Stimulated activated CD8-positive, alpha-beta memory T cell treated with anti-CD3 and anti-CD28 coated beads, Interleukin-15, amount 100 ng/mL, for 24 hours (primary cell): ENCODE data around the gene NCAPD3.
"Not testable (repeated sequence)": the region's sequence is repeated elsewhere in the genome, so short reads cannot be mapped to it uniquely, and the experiment has no call there.

ENCODE experiments used
- DNase-seq: peaks from one replicate; pipeline ENCODE4 v3.0.0-alpha.2; 2020; ENCODE audit warnings: low read depth

Gene NCAPD3, protein sequence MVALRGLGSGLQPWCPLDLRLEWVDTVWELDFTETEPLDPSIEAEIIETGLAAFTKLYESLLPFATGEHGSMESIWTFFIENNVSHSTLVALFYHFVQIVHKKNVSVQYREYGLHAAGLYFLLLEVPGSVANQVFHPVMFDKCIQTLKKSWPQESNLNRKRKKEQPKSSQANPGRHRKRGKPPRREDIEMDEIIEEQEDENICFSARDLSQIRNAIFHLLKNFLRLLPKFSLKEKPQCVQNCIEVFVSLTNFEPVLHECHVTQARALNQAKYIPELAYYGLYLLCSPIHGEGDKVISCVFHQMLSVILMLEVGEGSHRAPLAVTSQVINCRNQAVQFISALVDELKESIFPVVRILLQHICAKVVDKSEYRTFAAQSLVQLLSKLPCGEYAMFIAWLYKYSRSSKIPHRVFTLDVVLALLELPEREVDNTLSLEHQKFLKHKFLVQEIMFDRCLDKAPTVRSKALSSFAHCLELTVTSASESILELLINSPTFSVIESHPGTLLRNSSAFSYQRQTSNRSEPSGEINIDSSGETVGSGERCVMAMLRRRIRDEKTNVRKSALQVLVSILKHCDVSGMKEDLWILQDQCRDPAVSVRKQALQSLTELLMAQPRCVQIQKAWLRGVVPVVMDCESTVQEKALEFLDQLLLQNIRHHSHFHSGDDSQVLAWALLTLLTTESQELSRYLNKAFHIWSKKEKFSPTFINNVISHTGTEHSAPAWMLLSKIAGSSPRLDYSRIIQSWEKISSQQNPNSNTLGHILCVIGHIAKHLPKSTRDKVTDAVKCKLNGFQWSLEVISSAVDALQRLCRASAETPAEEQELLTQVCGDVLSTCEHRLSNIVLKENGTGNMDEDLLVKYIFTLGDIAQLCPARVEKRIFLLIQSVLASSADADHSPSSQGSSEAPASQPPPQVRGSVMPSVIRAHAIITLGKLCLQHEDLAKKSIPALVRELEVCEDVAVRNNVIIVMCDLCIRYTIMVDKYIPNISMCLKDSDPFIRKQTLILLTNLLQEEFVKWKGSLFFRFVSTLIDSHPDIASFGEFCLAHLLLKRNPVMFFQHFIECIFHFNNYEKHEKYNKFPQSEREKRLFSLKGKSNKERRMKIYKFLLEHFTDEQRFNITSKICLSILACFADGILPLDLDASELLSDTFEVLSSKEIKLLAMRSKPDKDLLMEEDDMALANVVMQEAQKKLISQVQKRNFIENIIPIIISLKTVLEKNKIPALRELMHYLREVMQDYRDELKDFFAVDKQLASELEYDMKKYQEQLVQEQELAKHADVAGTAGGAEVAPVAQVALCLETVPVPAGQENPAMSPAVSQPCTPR (N-terminal part only)

DNA sequence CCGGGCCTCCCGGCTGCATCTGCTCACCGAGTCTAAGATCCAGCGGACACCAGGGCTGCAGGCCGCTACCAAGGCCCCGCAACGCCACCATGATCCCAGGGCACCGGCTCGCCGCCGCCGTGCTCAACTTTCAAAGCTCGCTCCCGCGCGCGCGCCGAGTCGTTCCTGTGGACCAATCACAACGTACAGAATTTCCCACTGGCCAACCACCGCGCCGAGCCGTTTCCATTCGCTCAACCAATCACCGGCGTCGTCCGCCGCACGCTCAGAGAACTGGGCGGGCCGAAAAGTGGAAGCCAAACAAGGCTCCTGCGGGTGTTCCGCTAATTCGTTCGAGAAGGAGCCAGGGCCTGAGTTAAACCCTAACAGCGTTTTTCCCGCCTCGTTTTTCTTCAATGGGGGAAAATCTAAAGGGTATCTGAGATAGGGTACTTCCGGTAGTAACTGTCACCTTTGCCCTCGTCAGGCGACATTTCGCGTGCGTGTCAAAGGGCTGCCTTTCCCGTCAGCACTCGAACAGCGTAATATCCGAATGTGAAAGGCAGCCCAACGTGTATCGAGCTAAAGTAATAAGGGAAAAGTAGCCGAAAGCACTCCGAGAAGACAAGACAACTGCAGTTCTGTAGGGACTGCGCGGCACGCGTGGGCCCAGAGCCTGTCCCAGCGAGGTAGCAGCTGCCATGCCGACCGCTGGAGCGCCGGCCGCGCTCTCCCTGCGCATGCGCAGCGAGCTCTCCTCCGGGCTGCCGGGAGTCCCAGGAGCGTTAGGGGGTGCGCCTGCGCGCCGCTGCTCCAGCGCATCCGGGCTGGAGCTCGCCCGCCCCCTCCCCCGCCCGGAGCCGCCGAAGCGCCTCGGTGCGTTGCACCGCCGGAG is at the start of gene NCAPD3, which contains the start of gene VPS26B:
NCAPD3 (minus strand) TSS at position 132 of the 874 bp plus-strand sequence; CDS start at position 91, 41 bp downstream.
VPS26B (plus strand) TSS at position 836 of the 874 bp plus-strand sequence. CDS start 452 bp downstream, outside the sequence.
- peak; percentile 89 for DNase-seq

DNA sequence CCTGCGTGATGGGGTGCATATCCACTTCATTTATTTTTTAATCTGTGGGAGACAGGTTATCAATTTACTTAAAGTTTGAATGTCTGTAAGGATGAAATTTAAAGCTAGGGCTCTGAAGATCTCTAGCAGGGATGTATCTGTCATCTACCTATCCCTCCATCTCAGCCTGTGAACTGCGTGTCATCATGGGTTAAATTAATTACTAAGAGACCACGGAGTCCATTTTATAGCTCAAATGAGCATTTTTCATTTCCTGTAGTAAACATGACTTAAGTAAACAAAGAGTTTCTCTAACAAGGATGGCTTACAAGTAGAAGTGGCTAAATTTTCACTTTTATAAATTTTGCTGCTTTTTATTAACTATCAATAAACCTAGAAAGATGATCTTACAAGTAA is 49.5 kb upstream of the NCAPD3 start:
- DNase-seq: no peak

DNA sequence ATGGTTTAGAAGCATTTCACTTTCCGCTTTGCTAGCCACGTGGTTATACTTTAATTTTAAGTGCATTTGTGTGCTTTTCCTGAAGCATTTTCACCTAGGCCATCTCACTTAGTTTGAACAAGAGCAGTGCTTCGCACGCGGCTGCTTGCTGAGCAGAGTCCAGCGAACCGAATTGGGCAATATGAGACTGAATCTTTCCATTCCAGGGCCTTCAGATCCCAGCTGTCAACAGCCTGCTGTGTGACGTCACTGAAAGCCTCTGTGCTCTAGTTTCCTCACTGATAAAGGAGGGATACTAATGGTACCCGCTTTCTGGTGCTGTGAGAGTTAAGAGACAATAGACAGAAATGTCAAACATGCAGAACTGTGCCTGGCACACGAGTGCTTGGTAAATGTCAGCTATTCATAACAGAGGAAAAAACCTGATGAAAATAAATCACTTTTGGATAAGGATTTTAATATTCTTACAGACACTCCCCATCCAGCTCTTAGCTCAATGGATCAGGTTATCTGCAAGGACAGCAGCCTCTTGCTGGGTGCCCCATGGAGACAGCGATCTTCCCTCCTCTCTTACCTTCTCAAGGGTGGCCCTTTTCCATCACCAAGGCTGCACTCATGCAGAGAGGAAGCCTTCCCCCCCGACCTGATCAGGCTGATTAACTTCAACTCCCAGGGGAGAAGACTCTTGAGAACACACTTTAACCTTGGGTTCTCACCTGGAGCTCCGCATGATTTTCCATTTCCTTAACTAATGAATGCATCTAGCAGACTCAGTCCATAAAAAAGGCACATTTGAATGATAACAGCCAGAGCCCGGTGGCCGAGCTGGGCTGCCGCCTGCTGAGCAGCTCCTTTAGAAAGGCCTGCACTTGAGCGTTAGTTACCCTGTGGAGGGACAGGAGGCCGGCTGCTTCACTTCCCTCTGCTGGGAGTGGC is 48.9 kb upstream of the NCAPD3 start:
- DNase-seq: no peak

DNA sequence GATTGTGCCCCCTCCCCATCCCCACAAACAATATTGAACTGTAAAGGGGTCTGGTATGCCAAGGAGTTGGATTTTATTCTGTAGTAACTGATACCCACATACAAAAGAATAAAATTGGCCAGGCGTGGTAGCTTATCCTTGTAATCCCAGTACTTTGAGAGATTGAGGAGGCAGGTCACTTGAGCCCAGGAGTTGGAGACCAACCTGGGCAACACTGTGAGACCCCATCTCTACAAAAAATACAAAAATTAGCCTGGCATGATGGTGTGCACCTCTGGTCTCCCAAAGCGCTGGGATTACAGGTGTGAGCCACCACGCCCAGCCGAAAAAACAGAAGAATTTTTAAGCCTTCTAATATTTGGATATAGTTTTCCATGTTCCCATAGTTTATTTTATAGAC is 48.2 kb upstream of the NCAPD3 start:
- no peak for DNase-seq

DNA sequence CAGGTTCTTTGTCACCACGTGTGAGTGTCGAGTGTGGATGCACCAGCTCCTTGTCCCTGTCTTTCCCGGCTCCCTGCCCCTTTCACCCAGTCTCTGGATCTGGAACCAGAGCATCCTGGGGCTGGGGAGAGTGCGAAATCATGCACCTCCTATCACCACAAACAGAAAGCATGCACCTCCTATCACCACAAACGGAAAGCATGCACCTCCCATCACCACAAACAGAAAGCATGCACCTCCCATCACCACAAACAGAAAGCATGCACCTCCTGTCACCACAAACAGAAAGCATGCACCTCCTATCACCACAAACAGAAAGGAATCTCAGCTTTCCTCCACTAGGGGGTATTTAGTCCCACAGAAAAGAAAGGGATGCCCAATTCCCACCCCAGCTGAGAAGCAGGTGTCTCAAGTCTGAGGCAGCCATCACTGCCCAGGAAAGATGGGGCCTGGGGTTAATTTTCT is 46.5 kb upstream of the NCAPD3 start:
- no peak for DNase-seq

DNA sequence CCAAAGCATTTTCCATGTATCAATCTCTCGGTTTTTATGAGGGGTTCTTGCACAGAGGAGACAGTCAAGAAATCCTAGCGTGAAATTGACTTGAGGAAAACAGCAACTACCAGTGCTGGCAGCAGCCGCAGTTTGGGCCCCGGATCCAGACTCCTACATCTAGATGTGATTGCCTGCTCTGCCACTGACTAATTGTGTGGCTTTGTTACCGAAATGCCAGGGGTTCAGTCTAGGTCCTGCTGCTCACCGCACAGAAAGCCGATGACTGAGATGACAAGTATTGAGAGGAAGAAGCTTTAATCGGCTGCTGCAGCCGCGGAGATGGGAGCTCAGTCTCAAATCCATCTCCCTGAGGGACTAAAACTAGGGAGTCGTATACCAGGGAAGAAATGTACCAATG is 44.2 kb upstream of the NCAPD3 start:
- DNase-seq: no peak

DNA sequence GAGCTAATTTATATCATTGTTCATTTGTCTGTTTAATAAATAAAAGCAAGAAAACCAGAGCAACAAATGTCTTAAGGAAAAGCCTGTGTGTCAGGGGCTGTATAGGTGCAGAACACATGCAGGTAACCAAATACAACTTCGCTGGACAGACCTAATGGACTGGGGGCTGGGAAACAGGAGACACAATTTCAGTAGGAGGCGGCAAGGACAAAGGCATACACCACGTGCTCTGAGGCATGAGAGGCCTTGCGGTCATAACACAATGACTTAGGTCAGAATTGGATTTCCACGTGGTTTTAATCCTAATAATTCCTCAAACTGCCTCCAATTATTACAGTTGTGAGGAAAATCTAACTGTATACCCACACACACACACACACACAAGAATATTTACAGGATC is 43.7 kb upstream of the NCAPD3 start:
- no peak for DNase-seq

DNA sequence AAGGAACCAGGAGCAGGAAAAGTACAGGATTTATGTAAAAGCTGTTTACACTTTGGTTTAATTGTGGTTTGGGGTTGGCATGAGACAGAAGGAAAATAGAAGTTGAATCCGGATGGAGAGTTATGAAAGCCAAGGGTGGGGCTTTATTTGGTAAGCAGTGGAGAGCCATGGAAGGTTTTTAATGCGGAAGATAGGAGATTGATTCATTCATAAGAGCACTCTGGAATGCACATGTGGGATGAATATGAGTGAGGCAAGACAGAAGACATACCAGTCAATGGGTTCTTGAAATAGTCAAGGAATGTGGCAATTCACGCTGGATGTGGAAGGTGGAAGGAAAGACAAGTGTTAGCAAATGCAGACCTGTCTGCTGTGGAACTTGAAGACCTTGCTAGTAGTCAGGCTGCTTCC is 43.1 kb upstream of the NCAPD3 start:
- DNase-seq: no peak

DNA sequence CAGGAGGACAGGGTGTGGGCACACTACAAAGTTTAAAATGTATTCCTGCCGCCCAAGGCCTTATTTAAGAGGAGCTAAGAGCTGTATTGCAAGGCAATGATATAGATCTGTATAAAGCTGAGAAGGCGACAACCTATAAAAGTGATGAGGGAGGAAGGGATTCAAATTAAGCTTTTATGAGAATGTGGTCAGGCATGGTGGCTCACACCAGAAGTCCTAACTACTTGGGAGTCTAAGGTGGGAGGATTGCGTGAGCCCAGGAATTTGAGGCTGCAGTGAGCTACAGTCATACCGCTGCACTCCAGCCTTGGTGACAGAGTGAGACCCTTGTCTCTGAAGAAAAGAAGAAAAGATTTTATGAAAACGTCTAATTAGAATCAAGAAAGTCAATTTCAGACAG is 42.7 kb upstream of the NCAPD3 start:
- DNase-seq: no peak

DNA sequence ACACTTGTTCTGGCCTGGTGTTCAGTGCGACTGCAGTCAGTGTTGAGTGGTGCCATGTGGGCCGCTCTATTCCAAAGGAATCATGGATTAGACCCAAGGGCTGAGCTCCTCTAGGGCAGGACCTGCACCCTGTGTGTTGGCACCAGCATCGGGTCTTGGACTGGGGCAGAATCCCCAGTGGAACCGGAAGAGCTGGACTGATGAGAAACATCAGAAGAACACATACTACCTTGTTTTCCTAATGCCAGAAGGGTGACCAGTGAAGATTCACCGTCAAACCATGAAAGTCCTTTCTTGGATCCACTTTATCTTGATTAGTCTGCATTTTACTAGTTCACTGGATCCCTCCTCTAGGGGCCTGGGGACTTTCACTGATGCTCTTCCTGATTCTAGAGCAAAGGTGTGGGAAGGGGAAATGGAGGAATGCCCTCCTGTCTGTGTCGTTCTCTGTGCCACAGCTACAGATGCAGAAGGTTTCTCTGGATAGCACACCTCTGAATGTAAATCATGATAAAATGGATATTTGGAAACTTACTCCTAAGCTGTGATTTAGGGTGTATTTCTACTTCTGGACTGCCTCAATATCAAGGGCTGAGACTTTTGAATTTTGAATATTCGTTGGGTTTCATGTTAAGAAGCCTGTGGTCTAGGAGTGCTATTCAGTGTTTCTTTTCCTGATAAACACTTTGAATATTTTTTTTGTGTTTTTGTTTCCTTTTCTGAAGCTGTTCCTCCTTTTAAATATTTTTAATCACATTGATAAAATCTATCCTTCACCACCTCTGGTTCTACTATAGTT is 41.4 kb upstream of the NCAPD3 start:
- DNase-seq: no peak

DNA sequence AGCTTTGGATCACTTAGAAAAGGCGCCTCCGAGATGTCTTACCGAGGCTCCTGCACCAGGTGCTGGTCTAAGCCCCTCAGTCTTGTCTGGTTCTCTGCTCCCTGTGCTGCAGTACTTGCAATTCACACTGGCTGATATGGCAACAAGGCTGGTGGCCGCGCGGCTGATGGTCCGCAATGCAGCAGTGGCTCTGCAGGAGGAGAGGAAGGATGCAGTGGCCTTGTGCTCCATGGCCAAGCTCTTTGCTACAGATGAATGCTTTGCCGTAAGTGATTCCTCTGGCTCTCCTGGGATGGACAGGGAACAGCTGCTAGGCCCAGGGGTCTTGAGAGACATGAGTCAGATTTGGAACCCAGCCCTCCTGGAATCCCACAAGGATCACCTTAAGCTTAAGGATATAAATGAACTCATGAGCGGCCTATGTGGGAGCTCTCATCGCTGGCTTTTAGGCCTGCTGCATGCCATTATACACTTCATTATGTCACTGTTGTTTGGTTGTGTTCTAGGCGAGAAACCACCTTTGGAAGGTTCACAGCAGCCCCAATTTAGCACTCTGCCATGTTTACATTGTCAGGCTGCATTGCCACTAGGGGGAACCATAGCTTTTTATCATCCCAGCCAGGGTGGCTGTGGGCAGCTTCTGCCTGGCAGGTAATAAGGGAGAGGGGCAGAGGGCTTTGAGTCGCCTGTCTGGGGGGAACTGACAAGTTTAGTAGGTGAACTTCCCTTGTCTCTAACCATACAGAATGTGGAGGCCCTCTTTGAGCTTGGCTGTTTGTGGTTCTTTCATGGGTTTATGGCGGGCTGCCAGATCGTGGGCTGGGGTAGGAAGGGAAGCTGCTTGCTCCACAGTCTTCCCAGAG is 38.1 kb upstream of the NCAPD3 start:
- no peak for DNase-seq

DNA sequence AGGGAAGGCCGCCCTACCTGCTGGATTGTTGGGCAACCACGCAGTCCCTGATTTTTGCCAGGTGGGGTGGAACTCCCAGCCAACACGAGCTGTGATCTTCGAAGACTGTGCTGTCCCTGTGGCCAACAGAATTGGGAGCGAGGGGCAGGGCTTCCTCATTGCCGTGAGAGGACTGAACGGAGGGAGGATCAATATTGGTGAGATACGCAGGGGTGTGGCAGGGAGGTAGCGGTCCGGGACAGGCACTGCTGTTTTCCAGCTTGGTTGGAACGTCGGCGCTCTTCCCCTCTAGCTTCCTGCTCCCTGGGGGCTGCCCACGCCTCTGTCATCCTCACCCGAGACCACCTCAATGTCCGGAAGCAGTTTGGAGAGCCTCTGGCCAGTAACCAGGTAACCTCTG is 37.2 kb upstream of the NCAPD3 start:
- DNase-seq: no peak

DNA sequence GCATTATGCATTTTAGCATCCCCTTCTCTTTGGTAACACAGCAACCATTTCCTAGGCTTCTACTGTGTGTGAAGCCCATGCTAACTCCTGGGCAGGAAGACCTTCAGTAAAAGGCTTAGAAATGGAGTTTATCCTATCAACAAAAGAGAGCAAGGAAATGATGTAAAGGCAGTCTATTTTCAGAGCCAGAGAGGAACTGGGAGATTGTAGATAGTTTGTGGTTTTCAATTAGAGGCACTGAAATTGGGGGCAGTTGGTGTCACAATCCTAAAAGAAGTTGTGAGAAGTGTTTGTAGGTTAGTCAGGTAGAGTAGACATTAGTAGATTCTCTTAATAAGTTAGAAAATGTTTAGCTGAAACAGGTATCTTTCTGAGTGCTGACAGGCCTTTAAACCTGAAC is 36.7 kb upstream of the NCAPD3 start:
- DNase-seq: no peak

DNA sequence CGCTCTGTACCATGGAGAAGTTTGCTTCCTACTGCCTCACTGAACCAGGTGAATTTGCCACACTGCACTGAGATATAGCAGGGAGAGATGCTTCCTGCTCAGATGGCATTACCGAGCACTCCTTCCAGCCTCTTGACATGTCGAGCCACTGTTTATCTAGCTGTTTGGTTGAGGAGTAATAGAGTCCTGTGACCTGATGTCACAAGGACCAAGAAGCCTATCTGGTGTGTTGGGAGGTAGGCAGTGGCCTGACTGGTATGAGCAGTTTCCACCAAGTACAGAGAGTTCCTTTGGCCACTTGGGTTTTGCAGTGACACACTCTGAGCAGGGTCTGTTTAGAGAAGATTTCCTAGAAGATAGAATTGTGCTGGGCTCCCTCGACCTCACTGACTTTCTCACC is 34.8 kb upstream of the NCAPD3 start:
- DNase-seq: no peak

DNA sequence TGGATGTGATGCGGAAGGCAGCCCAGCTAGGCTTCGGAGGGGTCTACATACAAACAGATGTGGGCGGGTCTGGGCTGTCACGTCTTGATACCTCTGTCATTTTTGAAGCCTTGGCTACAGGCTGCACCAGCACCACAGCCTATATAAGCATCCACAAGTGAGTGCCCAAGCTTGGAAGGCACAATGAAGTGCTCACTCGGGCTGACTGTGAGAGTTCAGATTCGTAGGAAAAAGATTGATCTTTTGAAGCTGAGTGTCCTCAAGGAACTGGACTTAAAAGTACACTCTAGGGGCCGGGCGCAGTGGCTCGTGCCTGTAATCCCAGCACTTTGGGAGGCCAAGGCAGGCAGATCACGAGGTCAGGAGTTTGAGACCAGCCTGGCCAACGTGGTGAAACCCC is 33.3 kb upstream of the NCAPD3 start:
- DNase-seq: no peak

DNA sequence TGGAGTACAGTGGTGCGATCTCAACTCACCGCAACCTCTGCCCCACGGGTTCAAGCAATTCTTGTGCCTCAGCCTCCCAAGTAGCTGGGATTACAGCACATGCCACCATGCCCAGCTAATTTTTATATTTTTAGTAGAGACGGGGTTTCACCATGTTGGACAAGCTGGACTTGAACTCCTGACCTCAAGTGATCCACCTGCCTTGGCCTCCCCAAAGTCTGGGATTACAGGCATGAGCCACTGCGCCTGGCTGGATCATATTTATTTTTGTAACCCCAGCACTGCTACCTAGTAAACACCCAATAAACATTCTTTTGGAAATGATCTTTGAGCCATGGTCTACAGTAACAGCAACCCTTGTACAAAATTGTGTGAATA is 31.4 kb upstream of the NCAPD3 start:
- DNase-seq: not testable (repeated sequence)

DNA sequence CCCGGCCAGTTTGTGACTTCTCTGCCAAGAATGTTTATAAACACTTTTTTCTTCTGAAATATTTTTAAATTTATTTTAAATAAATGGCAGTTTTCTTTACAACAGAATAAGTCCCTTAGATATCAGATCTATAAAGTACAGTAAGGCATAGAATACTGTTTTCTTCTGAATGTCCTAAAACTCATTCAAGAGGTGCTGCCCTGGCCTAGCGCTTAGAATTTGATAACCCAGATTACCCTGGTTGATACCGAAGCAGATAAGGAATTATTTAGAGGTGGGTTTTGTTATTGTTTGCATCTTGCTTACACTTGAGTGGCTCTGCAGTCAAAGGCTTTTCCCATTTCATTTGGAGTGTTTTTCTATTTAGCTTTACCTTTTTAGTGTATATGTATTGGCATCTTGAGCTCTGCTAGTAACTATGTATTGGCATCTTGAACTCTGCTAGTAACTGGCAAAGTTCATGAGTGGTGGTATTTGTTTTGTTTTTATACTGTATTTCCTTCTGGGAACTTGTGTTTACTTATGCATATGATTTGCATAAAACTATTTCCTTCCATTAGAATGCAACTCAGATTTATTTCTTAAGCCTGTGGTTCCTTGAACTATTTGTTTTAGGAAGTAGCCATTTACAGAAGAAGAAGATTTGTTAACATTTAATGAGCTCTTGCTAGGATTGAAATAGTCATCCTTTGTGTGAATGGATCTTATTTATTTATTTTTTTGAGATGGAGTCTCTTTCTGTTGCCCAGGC is 30.8 kb upstream of the NCAPD3 start:
- DNase-seq: no peak
